HG02943 (cell line): ENCODE results near the gene FBXL19.

Source experiments
- ATAC-seq: cut with Tn5 transposase; IDR thresholded peaks from one replicate; pipeline ENCODE4 v1.9.1; 2021; ENCODE audit warnings: mild to moderate bottlenecking, low read depth, moderate library complexity; ENCODE audit not compliant: unreplicated experiment

FBXL19 gene

GRCh38 chr16:30984669-30985400 is 61.5 kb downstream of the FBXL19 start, which contains the start of gene HSD3B7:
HSD3B7 (plus strand) TSS chr16:30985207; CDS start chr16:30985659, 452 bp downstream.
- no peak for ATAC-seq

- ATAC-seq: no peak
These were observed 62.2 kb downstream of the FBXL19 start for GRCh38 chr16:30985401-30986128.

- ATAC-seq: no peak
These were observed 63.0 kb downstream of the FBXL19 start for GRCh38 chr16:30986129-30986991.

- ATAC-seq: no peak
These were observed 64.3 kb downstream of the FBXL19 start for GRCh38 chr16:30987581-30988190.

GRCh38 chr16:30989469-30990047 is 66.2 kb downstream of the FBXL19 start:
- ATAC-seq: no peak

GRCh38 chr16:30990105-30990504 is 66.7 kb downstream of the FBXL19 start:
- no peak for ATAC-seq

GRCh38 chr16:30991052-30991451 is 67.7 kb downstream of the FBXL19 start:
- ATAC-seq: no peak

GRCh38 chr16:30992276-30992780 is 69.0 kb downstream of the FBXL19 start:
- ATAC-seq: no peak

GRCh38 chr16:30992931-30993816 is 69.8 kb downstream of the FBXL19 start:
- no peak for ATAC-seq

GRCh38 chr16:30995927-30996323 is 72.6 kb downstream of the FBXL19 start:
- ATAC-seq: no peak

- no peak for ATAC-seq
These were observed 73.1 kb downstream of the FBXL19 start for GRCh38 chr16:30996324-30996984.

GRCh38 chr16:30996985-30997724 is 73.8 kb downstream of the FBXL19 start:
- peak; percentile 79 for ATAC-seq

GRCh38 chr16:30997725-30998711 is 74.6 kb downstream of the FBXL19 start:
- no peak for ATAC-seq
